ENCODE data around the gene IDNK. TPM values are rescaled to one million over a fixed set of nuclear protein-coding genes. Genes with fewer than 3 reads are reported as not detected.

IDNK gene
- total RNA-seq, 2 donors from 2014 or later, result 10.6 to 10.7 TPM

DNA sequence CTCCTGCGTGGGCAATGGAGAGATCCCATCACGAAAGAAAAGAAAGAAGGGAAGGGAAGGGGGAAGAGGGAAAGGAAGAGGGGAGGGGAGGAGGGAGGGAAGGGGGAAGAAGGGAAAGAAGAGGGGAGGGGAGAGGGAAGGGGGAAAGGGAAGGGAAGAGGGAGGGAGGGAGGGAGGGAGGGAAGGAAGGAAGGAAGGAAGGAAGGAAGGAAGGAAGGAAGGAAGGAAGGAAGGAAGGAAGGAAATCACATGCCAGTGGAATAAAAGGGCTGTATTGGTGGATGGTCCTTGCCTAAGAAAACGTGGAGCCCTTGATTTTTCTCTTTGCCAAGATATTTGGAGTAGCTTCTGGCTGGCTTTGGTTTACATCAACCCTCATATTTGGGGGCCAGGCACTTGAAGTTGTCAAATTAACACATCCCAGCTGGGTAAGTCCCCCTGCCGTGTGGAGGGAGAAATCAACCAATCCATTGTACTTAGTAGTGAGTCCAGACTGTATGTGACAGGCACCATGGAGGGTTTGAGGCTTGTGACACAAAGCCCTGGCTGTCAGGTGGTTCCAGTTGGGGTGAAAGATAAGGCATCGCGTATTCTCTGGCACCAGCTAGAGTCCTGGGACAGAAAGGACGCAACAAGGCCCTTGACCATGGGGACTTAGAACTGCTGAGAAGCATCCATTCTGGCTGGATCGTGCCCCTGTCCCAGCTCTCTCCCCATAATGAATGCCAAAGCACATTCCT, 23.7 kb downstream of the IDNK start:
- ATAC-seq (replicated peaks in 1 of 2) (no peak), DNase-seq (no peak)
- Mint-ChIP-seq H3K4me3 (no peak overlapping the region), H3K27ac (no peak overlapping the region), H3K4me1 (ENCODE audit: low read depth) (no peaks in the 10 kb centered on the region), H3K36me3 (ENCODE audit: insufficient read depth in 2 of 2) (peaks cover 0 to 4% of the 10 kb centered on the region in 2 donors), H3K27me3 (ENCODE audit: low read depth) (no peaks in the 10 kb centered on the region), H3K9me3 (no peaks in the 10 kb centered on the region)

GRCh38 chr9:83649080-83649479, 26.1 kb downstream of the IDNK start:
- ATAC-seq (replicated peaks in 1 of 2) (peak; percentile 85), DNase-seq (peak; percentile 68 to 79)
- Mint-ChIP-seq H3K27me3 (ENCODE audit: low read depth) (no peaks in the 10 kb centered on the region), H3K27ac (no peak overlapping the region), H3K4me1 (ENCODE audit: low read depth) (peaks cover 2% of the 10 kb centered on the region), H3K36me3 (ENCODE audit: insufficient read depth in 2 of 2) (peaks cover 6 to 13% of the 10 kb centered on the region in 2 donors), H3K9me3 (no peaks in the 10 kb centered on the region), H3K4me3 (no peak overlapping the region)

DNA sequence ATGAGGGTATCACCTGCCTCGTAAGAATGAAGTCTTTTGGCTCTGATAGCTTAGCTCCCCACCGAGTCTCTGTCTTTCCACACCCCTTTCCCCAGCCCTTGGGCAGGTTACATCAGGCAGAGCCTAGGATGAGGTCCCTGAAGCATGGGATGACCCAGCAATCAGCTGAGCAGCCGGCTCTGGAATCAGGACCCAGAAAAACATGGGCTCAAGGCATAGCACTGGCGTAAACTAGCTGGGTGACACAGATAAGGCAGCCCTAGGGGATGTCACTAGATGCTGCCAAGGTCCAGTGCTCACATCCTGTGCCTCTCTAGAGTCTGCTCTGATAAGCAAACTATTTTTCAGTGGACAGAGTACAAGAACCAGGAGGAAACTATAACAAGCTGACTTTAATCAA, 26.6 kb downstream of the IDNK start:
- no peak overlapping the region for H3K4me3 Mint-ChIP-seq
- ATAC-seq (replicated peaks in 1 of 2) (peak; percentile 17 to 41), DNase-seq (no peak)
- no peaks in the 10 kb centered on the region for H3K9me3 Mint-ChIP-seq
- no peaks in the 10 kb centered on the region for H3K27me3 Mint-ChIP-seq (ENCODE audit: low read depth)
- no peak overlapping the region for H3K27ac Mint-ChIP-seq
- peaks cover 6% of the 10 kb centered on the region for H3K4me1 Mint-ChIP-seq (ENCODE audit: low read depth)
- peaks cover 6 to 13% of the 10 kb centered on the region in 2 donors for H3K36me3 Mint-ChIP-seq (ENCODE audit: insufficient read depth in 2 of 2)

- Mint-ChIP-seq H3K27me3 (ENCODE audit: low read depth) (no peaks in the 10 kb centered on the region), H3K36me3 (ENCODE audit: insufficient read depth in 2 of 2) (peaks cover 6 to 22% of the 10 kb centered on the region in 2 donors)
- no peak for ATAC-seq (replicated peaks in 1 of 2)
Measured at GRCh38 chr9:83651558-83651957, 28.6 kb downstream of the IDNK start.

GRCh38 chr9:83652433-83652832, 29.5 kb downstream of the IDNK start:
- Mint-ChIP-seq H3K9me3 (no peaks in the 10 kb centered on the region), H3K4me3 (no peak overlapping the region), H3K27me3 (ENCODE audit: low read depth) (no peaks in the 10 kb centered on the region), H3K36me3 (ENCODE audit: insufficient read depth in 2 of 2) (peaks cover 6 to 22% of the 10 kb centered on the region in 2 donors), H3K27ac (no peak overlapping the region), H3K4me1 (ENCODE audit: low read depth) (peaks cover 12% of the 10 kb centered on the region)
- DNase-seq, result no peak
- ATAC-seq (replicated peaks in 1 of 2), result no peak

More at GRCh38 chr9:83651558-83651957, 28.6 kb downstream of the IDNK start:
- no peak overlapping the region for H3K4me3 Mint-ChIP-seq
- H3K27ac Mint-ChIP-seq, result no peak overlapping the region
- no peaks in the 10 kb centered on the region for H3K9me3 Mint-ChIP-seq
- H3K4me1 Mint-ChIP-seq (ENCODE audit: low read depth), result peaks cover 12% of the 10 kb centered on the region
- no peak for DNase-seq

DNA sequence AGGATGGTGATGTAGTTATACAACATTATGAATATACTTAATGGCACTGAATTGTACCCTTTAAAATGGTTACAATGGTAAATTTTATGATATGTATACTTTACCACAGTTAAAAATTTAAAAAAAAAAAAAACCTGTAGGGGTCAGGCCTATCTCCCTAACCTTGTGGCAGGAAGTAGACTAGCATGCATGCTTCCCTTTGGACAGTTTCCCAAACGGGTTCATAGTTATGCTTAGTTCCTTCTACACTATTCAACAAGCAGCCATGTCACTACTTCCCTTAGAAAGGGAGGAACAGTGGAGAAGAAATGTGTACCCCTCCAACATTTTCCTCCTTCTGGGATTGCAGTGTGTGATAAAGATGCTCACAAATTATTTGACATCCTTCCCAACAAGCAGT, 32.5 kb downstream of the IDNK start:
- DNase-seq (no peak), ATAC-seq (replicated peaks in 1 of 2) (no peak)
- H3K36me3 Mint-ChIP-seq (ENCODE audit: insufficient read depth in 2 of 2), result peaks cover 8 to 23% of the 10 kb centered on the region in 2 donors
- peaks cover 12% of the 10 kb centered on the region for H3K4me1 Mint-ChIP-seq (ENCODE audit: low read depth)
- H3K27ac Mint-ChIP-seq, result no peak overlapping the region
- no peaks in the 10 kb centered on the region for H3K9me3 Mint-ChIP-seq
- H3K4me3 Mint-ChIP-seq, result no peak overlapping the region
- no peaks in the 10 kb centered on the region for H3K27me3 Mint-ChIP-seq (ENCODE audit: low read depth)

GRCh38 chr9:83656032-83656680, 33.2 kb downstream of the IDNK start:
- Mint-ChIP-seq H3K36me3 (ENCODE audit: insufficient read depth in 2 of 2) (peaks cover 8 to 23% of the 10 kb centered on the region in 2 donors), H3K4me3 (peak overlapping the region in 1 of 2 donors; percentile 15), H3K9me3 (no peaks in the 10 kb centered on the region), H3K27ac (peak overlapping the region; percentile 82), H3K4me1 (ENCODE audit: low read depth) (peaks cover 12% of the 10 kb centered on the region), H3K27me3 (ENCODE audit: low read depth) (no peaks in the 10 kb centered on the region)
- DNase-seq (no peak), ATAC-seq (replicated peaks in 1 of 2) (peak; percentile 27 to 39)

- no peak overlapping the region for H3K27ac Mint-ChIP-seq
- DNase-seq, result no peak
- peaks cover 12% of the 10 kb centered on the region for H3K4me1 Mint-ChIP-seq (ENCODE audit: low read depth)
- peaks cover 6 to 30% of the 10 kb centered on the region in 2 donors for H3K36me3 Mint-ChIP-seq (ENCODE audit: insufficient read depth in 2 of 2)
- H3K27me3 Mint-ChIP-seq (ENCODE audit: low read depth), result no peaks in the 10 kb centered on the region
- ATAC-seq (replicated peaks in 1 of 2), result peak in 1 of 2 donors; percentile 56
- no peaks in the 10 kb centered on the region for H3K9me3 Mint-ChIP-seq
- no peak overlapping the region for H3K4me3 Mint-ChIP-seq
Measured at GRCh38 chr9:83656952-83657351, 34.0 kb downstream of the IDNK start.

DNA sequence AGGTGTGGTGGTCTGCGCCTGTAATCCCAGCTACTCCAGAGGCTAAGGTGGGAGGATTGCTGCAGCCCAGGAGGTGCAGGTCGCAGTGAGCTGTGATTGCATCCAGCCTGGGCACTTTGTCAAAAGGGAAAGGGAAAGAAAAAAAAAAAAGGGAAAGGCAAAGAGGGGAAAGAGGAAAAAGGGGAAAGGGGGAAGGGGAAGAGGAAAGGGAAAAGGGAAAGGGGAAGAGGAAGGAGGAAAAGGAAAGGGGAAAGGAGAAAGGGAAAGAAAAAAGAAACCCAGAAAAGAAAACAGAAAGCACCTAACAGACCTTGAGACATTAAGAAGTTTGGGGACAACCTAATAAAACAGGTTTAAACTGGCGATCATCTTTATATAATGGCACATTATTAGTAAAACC, 40.0 kb downstream of the IDNK start:
- H3K36me3 Mint-ChIP-seq (ENCODE audit: insufficient read depth in 2 of 2), result peaks cover 2 to 28% of the 10 kb centered on the region in 2 donors
- ATAC-seq (replicated peaks in 1 of 2) (no peak), DNase-seq (no peak)
- H3K4me1 Mint-ChIP-seq (ENCODE audit: low read depth), result peaks cover 11% of the 10 kb centered on the region
- H3K9me3 Mint-ChIP-seq, result no peaks in the 10 kb centered on the region
- H3K27me3 Mint-ChIP-seq (ENCODE audit: low read depth), result no peaks in the 10 kb centered on the region
- no peak overlapping the region for H3K4me3 Mint-ChIP-seq
- peak overlapping the region; percentile 75 for H3K27ac Mint-ChIP-seq

DNA sequence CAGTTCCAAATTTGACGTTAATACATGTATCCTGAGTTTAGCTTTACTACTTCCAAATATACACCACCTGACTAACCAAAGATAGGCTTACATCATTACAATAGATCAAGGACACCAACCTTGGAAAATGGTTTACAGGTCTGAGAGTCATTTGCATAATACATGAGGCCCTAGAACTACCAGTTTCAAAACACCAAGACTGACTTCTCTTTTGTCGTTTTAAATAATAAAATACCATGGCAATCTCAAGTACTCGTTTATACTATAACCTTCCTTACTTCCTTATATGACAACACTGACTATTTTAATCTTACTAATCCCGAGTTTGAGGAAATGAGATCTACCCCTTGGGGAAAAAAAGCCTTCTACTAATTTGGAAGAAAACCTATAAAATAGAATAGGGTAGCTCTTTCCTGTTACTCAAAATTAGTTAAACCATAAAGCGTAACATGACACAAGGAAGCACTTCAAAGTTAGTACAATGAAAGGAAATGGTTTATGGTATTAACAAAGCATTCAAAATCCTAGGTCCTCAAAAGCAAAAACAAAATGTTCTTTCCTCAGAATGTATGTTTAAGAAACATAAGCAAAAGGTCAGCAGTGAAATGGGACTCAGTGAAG, 42.7 kb downstream of the IDNK start:
- Mint-ChIP-seq H3K36me3 (ENCODE audit: insufficient read depth in 2 of 2) (peaks cover 0 to 31% of the 10 kb centered on the region in 2 donors), H3K27ac (peak overlapping the region; percentile 85)

DNA sequence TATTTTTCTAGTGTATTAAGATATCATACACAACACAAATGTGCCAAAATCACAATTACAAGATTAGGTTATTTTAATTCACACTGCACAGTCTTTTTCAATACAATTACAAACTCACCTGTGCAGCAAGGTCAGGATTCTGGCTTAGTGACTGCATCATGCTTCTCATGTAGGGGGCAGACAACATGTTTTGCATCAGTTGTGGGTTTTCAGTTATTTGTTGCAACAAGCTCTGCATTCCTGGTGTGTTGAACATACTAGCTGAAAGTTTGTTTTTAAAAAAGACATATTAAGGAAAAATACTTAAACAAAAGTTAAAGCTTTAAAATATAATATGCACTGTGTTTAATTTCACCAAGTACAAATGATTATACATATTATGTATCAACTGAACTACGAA, 46.1 kb downstream of the IDNK start:
- Mint-ChIP-seq H3K9me3 (no peaks in the 10 kb centered on the region), H3K36me3 (ENCODE audit: insufficient read depth in 2 of 2) (peaks cover 0 to 25% of the 10 kb centered on the region in 2 donors), H3K4me3 (no peak overlapping the region), H3K4me1 (ENCODE audit: low read depth) (peaks cover 16% of the 10 kb centered on the region), H3K27ac (no peak overlapping the region), H3K27me3 (ENCODE audit: low read depth) (no peaks in the 10 kb centered on the region)
- DNase-seq (no peak), ATAC-seq (replicated peaks in 1 of 2) (no peak)

More for the DNA sequence above, 42.7 kb downstream of the IDNK start:
- no peak overlapping the region for H3K4me3 Mint-ChIP-seq
- no peaks in the 10 kb centered on the region for H3K27me3 Mint-ChIP-seq (ENCODE audit: low read depth)
- ATAC-seq (replicated peaks in 1 of 2) (no peak), DNase-seq (no peak)
- no peaks in the 10 kb centered on the region for H3K9me3 Mint-ChIP-seq
- peaks cover 16% of the 10 kb centered on the region for H3K4me1 Mint-ChIP-seq (ENCODE audit: low read depth)

- H3K27me3 Mint-ChIP-seq (ENCODE audit: low read depth), result no peaks in the 10 kb centered on the region
- no peaks in the 10 kb centered on the region for H3K9me3 Mint-ChIP-seq
- peaks cover 0 to 28% of the 10 kb centered on the region in 2 donors for H3K36me3 Mint-ChIP-seq (ENCODE audit: insufficient read depth in 2 of 2)
- no peak overlapping the region for H3K4me3 Mint-ChIP-seq
- ATAC-seq (replicated peaks in 1 of 2) (no peak), DNase-seq (no peak)
- H3K27ac Mint-ChIP-seq, result peak overlapping the region; percentile 9
- H3K4me1 Mint-ChIP-seq (ENCODE audit: low read depth), result peaks cover 14% of the 10 kb centered on the region
Measured at GRCh38 chr9:83670381-83670780, 47.4 kb downstream of the IDNK start.

DNA sequence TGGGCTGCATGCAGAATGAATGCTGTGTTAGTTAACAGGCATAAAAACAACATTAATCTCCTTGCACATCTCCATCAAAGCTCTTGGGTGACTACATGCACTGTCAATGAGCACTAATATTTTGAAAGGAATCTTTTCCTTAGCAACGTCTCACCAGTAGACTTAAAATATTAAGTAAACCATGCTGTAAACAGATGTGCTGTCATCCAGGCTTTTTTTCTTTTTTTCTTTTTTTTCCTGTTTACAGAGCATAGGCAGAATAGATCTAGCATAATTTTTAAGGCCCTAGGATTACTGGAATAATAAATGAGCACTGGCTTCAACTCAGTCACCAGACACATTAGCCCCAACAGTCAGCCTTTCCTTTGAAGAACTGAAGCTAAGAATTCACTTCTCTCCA, 48.5 kb downstream of the IDNK start:
- Mint-ChIP-seq H3K9me3 (no peaks in the 10 kb centered on the region), H3K27me3 (ENCODE audit: low read depth) (no peaks in the 10 kb centered on the region), H3K36me3 (ENCODE audit: insufficient read depth in 2 of 2) (peaks cover 2 to 22% of the 10 kb centered on the region in 2 donors), H3K4me3 (no peak overlapping the region), H3K4me1 (ENCODE audit: low read depth) (peaks cover 6% of the 10 kb centered on the region), H3K27ac (peak overlapping the region; percentile 82)
- DNase-seq (no peak), ATAC-seq (replicated peaks in 1 of 2) (no peak)

Data from activated T-cell treated with anti-CD3 and anti-CD28 coated beads, Interleukin-2, amount 50 U/mL, for 72 hours (primary cell).